ENCODE measurements around the gene PLA2G5. TPM values are rescaled to one million over a fixed set of nuclear protein-coding genes. Genes with fewer than 3 reads are reported as not detected.
"Not testable (repeated sequence)": the region's sequence is repeated elsewhere in the genome, so short reads cannot be mapped to it uniquely, and the experiment has no call there.

Gene PLA2G5
- total RNA-seq, 1 donor from 2014 or later = 0.25 TPM

- no peak for DNase-seq (ENCODE audit: low spot score in 2 of 2, unreplicated experiment in 2 of 2)
- H3K9me3 Mint-ChIP-seq = no peaks in the 10 kb centered on the region
- peaks cover 4% of the 10 kb centered on the region for H3K27me3 Mint-ChIP-seq (ENCODE audit: low read depth)
- H3K4me3 Mint-ChIP-seq = no peak overlapping the region
- no peak for TF ChIP-seq CTCF (IDR thresholded peaks at IDR 0.05; ENCODE audit: unreplicated experiment)
- no peaks in the 10 kb centered on the region for H3K36me3 Mint-ChIP-seq
- H3K27ac Mint-ChIP-seq = no peak overlapping the region
- H3K4me1 Mint-ChIP-seq = peaks cover 10% of the 10 kb centered on the region
These were observed 10.1 kb upstream of the PLA2G5 start for GRCh38 chr1:20059847-20060246.

GRCh38 chr1:20060791-20061190 is 9.2 kb upstream of the PLA2G5 start:
- not testable (repeated sequence) for DNase-seq (ENCODE audit: low spot score in 2 of 2, unreplicated experiment in 2 of 2); H3K9me3 Mint-ChIP-seq; H3K27me3 Mint-ChIP-seq (ENCODE audit: low read depth); H3K36me3 Mint-ChIP-seq; H3K27ac Mint-ChIP-seq; H3K4me3 Mint-ChIP-seq
- peaks cover 10% of the 10 kb centered on the region for H3K4me1 Mint-ChIP-seq

- peaks cover 10% of the 10 kb centered on the region for H3K4me1 Mint-ChIP-seq
- no peak for DNase-seq (ENCODE audit: low spot score in 2 of 2, unreplicated experiment in 2 of 2)
- no peak overlapping the region for H3K4me3 Mint-ChIP-seq
- H3K9me3 Mint-ChIP-seq = no peaks in the 10 kb centered on the region
- peaks cover 9% of the 10 kb centered on the region for H3K27me3 Mint-ChIP-seq (ENCODE audit: low read depth)
- no peak overlapping the region for H3K27ac Mint-ChIP-seq
- no peaks in the 10 kb centered on the region for H3K36me3 Mint-ChIP-seq
- TF ChIP-seq CTCF (IDR thresholded peaks at IDR 0.05; ENCODE audit: unreplicated experiment) = no peak
These were observed 8.1 kb upstream of the PLA2G5 start for GRCh38 chr1:20061866-20062265.

- Mint-ChIP-seq H3K4me1 (no peaks in the 10 kb centered on the region), H3K27ac (no peak overlapping the region), H3K9me3 (no peaks in the 10 kb centered on the region), H3K36me3 (no peaks in the 10 kb centered on the region), H3K4me3 (no peak overlapping the region), H3K27me3 (ENCODE audit: low read depth) (peaks cover 9% of the 10 kb centered on the region)
- no peak for TF ChIP-seq CTCF (IDR thresholded peaks at IDR 0.05; ENCODE audit: unreplicated experiment)
- no peak for DNase-seq (ENCODE audit: low spot score in 2 of 2, unreplicated experiment in 2 of 2)
These were observed 6.1 kb upstream of the PLA2G5 start for GRCh38 chr1:20063861-20064292.

GRCh38 chr1:20068722-20069121 is 1.3 kb upstream of the PLA2G5 start:
- H3K9me3 Mint-ChIP-seq = no peaks in the 10 kb centered on the region
- no peak overlapping the region for H3K4me3 Mint-ChIP-seq
- DNase-seq (ENCODE audit: low spot score in 2 of 2, unreplicated experiment in 2 of 2) = no peak
- H3K27me3 Mint-ChIP-seq (ENCODE audit: low read depth) = peaks cover 12% of the 10 kb centered on the region
- H3K27ac Mint-ChIP-seq = no peak overlapping the region
- no peak for TF ChIP-seq CTCF (IDR thresholded peaks at IDR 0.05; ENCODE audit: unreplicated experiment)
- no peaks in the 10 kb centered on the region for H3K4me1 Mint-ChIP-seq
- H3K36me3 Mint-ChIP-seq = no peaks in the 10 kb centered on the region

GRCh38 chr1:20070357-20070756 is 363 bp downstream of the PLA2G5 start:
- no peak overlapping the region for H3K27ac Mint-ChIP-seq
- no peaks in the 10 kb centered on the region for H3K4me1 Mint-ChIP-seq
- no peak for TF ChIP-seq CTCF (IDR thresholded peaks at IDR 0.05; ENCODE audit: unreplicated experiment)
- no peaks in the 10 kb centered on the region for H3K36me3 Mint-ChIP-seq
- H3K4me3 Mint-ChIP-seq = no peak overlapping the region
- DNase-seq (ENCODE audit: low spot score in 2 of 2, unreplicated experiment in 2 of 2) = no peak
- no peaks in the 10 kb centered on the region for H3K9me3 Mint-ChIP-seq
- H3K27me3 Mint-ChIP-seq (ENCODE audit: low read depth) = peaks cover 11% of the 10 kb centered on the region

All from mesothelial cell of epicardium (in vitro differentiated cells).